K562 (cell line): ENCODE results near the gene HVCN1. TPM values are rescaled to one million over a fixed set of nuclear protein-coding genes. Genes with fewer than 3 reads are reported as not detected.

Source experiments
- CREM ChIP-seq: IDR thresholded peaks from 2 replicates; pipeline ENCODE4 v1.6.1; 2014; ENCODE audit warnings: antibody characterized with exemption, low read depth
- L3MBTL2 ChIP-seq: fragments of 450-650 bp; IDR thresholded peaks from 2 replicates; pipeline ENCODE4 v1.6.1; 2016; ENCODE audit warnings: mild to moderate bottlenecking, moderate library complexity
- MEIS2 ChIP-seq: fragments of 450-650 bp; IDR thresholded peaks from 2 replicates; pipeline ENCODE4 v1.6.1; 2014; ENCODE audit warnings: mild to moderate bottlenecking; ENCODE audit not compliant: partially characterized antibody
- RAD21 ChIP-seq, 2 experiments: fragments of 250-450 bp in 1 of 2; fragments of 450-650 bp in 1 of 2; sonication (Bioruptor Pico) in 1 of 2; formaldehyde crosslinking in 1 of 2; IDR thresholded peaks in 1 of 2; conservative IDR thresholded peaks in 1 of 2; 2 replicates each; pipeline versions ENCODE4 v1.4.0 to v1.8.0; 2020 to 2022; ENCODE audit warnings: mild to moderate bottlenecking in 2 of 2, moderate library complexity in 1 of 2
- SRSF1 ChIP-seq: fragments of 200-400 bp; formaldehyde crosslinking; IDR thresholded peaks from 2 replicates; pipeline ENCODE4 v1.6.1; 2017; ENCODE audit warnings: mild to moderate bottlenecking, low read depth, low read length, moderate library complexity
- ZFP36 ChIP-seq: fragments of 150-350 bp; IDR thresholded peaks from 2 replicates; pipeline ENCODE4 v1.6.1; 2018; ENCODE audit warnings: low read length, low read depth; ENCODE audit not compliant: partially characterized antibody
- ZNF324 ChIP-seq: fragments of 250-450 bp; sonication (Bioruptor Pico); IDR thresholded peaks from 2 replicates; pipeline ENCODE4 v1.4.0; 2020; ENCODE audit warnings: mild to moderate bottlenecking
- ZNF41 ChIP-seq: fragments of 250-450 bp; sonication (Bioruptor Pico); conservative IDR thresholded peaks from 2 replicates; pipeline ENCODE4 v1.4.0; 2020; ENCODE audit warnings: mild to moderate bottlenecking
- polyA plus RNA-seq, 8 experiments: library from polyadenylated mRNA; depleted of rRNA in 4 of 8; stranded (reverse) in 5 of 8; unstranded in 3 of 8; fragments of >200 nt; fragmentation: Nextera tagmentation in 2 of 8; fragmentation: Illumina TruSeq in 1 of 8; extraction: Ambion mirVana in 2 of 8; extraction: Trizol in 1 of 8; gene quantifications; 2 replicates each; pipeline versions ENCODE4 v1.2.1 to v1.2.3, GENCODE V29; 2011 to 2014; ENCODE audit warnings: inconsistent platforms in 1 of 8, missing spikeins in 1 of 8
- total RNA-seq, 7 experiments: library from RNA; depleted of rRNA in 6 of 7; stranded (reverse); fragments of >200 nt in 6 of 7; fragmentation: Illumina TruSeq in 2 of 7; extraction: Trizol in 2 of 7; gene quantifications; 2 replicates each; pipeline versions ENCODE4 v1.2.1 to v1.2.3, GENCODE V29; 2011 to 2021; ENCODE audit warnings: low replicate concordance in 1 of 7
- TF ChIP-seq, protein P1 (sequence below): fragments of 250-450 bp; sonication (Bioruptor Pico); IDR thresholded peaks from 2 replicates; pipeline ENCODE4 v1.5.0; 2020; ENCODE audit warnings: mild to moderate bottlenecking, borderline replicate concordance
- TF ChIP-seq, protein P2 (sequence below): fragments of 200-600 bp; sonication (generic); IDR thresholded peaks from one replicate; pipeline ENCODE4 v1.6.1; 2012; ENCODE audit warnings: mild to moderate bottlenecking, low read depth, low read length, inconsistent platforms
- TF ChIP-seq, protein P3 (sequence below): fragments of 450-650 bp; IDR thresholded peaks from 2 replicates; pipeline ENCODE4 v1.6.1; 2016; ENCODE audit warnings: borderline replicate concordance

The HVCN1 gene
- total and polyA plus RNA-seq, 9 of the 15 experiments (the other 6 are each of a cell fraction or from before 2014, with no cell fraction given), result 0.21 to 1.4 (median 0.74) TPM

DNA sequence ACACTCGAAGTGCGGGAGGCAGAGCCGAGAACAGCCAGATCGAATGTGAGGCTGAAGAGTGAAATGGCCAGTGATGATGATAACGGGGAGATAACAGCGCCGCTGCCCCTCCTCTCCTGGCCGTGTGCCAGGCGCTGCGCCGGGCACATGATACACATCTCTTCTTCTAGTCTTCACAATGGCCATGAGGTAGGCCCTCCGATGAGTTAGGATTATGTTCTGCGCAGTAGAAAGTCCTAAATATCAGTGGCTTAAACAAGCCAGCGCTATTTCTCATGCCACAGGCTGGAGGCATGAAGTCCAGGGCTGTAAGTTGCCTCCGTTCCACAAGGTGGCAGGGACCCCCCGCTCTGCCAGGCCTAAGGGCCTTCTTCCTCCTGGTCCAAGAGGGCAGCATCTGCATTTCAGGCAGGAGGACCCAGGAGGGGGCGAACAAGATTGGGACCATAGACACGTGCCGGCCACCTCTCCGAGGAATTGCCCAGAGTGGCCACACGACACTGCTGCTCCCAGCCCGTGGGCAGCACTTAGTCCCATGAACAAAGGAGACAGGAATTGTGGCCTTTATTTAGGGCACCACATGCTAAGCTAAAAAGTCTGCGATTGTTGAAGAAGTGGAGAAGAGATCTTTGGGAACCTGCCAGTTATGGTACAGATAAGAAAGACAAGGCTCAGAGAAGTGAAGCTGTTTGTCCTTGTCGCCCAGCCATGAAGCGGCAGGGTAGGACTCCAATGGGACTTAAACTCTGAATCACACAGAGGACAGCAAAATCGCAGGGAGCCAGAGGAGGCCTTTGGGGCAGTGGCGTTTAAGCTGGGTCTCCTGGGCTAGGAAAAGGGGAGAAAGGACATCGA lies 10.9 kb upstream of the HVCN1 start (continued):
- TF ChIP-seq RAD21 (CRISPR knock-in tag; conservative IDR thresholded peaks at IDR 0.05 in 1 of 2, IDR thresholded peaks at IDR 0.05 in 1 of 2) (peak; percentile 10 to 20; a peak in 2 of 4 replicates), ZNF41 (no peak), L3MBTL2 (peak; percentile 80), SRSF1 (no peak), ZNF324 (no peak), CREM (peak; percentile 47; the same call in 1 of the 2 replicates), MEIS2 (peak; percentile 17), ZFP36 (peak; percentile 65)
- TF ChIP-seq, protein P1, sequence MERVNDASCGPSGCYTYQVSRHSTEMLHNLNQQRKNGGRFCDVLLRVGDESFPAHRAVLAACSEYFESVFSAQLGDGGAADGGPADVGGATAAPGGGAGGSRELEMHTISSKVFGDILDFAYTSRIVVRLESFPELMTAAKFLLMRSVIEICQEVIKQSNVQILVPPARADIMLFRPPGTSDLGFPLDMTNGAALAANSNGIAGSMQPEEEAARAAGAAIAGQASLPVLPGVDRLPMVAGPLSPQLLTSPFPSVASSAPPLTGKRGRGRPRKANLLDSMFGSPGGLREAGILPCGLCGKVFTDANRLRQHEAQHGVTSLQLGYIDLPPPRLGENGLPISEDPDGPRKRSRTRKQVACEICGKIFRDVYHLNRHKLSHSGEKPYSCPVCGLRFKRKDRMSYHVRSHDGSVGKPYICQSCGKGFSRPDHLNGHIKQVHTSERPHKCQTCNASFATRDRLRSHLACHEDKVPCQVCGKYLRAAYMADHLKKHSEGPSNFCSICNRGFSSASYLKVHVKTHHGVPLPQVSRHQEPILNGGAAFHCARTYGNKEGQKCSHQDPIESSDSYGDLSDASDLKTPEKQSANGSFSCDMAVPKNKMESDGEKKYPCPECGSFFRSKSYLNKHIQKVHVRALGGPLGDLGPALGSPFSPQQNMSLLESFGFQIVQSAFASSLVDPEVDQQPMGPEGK (CRISPR knock-in tag), result no peak
- TF ChIP-seq, protein P2, sequence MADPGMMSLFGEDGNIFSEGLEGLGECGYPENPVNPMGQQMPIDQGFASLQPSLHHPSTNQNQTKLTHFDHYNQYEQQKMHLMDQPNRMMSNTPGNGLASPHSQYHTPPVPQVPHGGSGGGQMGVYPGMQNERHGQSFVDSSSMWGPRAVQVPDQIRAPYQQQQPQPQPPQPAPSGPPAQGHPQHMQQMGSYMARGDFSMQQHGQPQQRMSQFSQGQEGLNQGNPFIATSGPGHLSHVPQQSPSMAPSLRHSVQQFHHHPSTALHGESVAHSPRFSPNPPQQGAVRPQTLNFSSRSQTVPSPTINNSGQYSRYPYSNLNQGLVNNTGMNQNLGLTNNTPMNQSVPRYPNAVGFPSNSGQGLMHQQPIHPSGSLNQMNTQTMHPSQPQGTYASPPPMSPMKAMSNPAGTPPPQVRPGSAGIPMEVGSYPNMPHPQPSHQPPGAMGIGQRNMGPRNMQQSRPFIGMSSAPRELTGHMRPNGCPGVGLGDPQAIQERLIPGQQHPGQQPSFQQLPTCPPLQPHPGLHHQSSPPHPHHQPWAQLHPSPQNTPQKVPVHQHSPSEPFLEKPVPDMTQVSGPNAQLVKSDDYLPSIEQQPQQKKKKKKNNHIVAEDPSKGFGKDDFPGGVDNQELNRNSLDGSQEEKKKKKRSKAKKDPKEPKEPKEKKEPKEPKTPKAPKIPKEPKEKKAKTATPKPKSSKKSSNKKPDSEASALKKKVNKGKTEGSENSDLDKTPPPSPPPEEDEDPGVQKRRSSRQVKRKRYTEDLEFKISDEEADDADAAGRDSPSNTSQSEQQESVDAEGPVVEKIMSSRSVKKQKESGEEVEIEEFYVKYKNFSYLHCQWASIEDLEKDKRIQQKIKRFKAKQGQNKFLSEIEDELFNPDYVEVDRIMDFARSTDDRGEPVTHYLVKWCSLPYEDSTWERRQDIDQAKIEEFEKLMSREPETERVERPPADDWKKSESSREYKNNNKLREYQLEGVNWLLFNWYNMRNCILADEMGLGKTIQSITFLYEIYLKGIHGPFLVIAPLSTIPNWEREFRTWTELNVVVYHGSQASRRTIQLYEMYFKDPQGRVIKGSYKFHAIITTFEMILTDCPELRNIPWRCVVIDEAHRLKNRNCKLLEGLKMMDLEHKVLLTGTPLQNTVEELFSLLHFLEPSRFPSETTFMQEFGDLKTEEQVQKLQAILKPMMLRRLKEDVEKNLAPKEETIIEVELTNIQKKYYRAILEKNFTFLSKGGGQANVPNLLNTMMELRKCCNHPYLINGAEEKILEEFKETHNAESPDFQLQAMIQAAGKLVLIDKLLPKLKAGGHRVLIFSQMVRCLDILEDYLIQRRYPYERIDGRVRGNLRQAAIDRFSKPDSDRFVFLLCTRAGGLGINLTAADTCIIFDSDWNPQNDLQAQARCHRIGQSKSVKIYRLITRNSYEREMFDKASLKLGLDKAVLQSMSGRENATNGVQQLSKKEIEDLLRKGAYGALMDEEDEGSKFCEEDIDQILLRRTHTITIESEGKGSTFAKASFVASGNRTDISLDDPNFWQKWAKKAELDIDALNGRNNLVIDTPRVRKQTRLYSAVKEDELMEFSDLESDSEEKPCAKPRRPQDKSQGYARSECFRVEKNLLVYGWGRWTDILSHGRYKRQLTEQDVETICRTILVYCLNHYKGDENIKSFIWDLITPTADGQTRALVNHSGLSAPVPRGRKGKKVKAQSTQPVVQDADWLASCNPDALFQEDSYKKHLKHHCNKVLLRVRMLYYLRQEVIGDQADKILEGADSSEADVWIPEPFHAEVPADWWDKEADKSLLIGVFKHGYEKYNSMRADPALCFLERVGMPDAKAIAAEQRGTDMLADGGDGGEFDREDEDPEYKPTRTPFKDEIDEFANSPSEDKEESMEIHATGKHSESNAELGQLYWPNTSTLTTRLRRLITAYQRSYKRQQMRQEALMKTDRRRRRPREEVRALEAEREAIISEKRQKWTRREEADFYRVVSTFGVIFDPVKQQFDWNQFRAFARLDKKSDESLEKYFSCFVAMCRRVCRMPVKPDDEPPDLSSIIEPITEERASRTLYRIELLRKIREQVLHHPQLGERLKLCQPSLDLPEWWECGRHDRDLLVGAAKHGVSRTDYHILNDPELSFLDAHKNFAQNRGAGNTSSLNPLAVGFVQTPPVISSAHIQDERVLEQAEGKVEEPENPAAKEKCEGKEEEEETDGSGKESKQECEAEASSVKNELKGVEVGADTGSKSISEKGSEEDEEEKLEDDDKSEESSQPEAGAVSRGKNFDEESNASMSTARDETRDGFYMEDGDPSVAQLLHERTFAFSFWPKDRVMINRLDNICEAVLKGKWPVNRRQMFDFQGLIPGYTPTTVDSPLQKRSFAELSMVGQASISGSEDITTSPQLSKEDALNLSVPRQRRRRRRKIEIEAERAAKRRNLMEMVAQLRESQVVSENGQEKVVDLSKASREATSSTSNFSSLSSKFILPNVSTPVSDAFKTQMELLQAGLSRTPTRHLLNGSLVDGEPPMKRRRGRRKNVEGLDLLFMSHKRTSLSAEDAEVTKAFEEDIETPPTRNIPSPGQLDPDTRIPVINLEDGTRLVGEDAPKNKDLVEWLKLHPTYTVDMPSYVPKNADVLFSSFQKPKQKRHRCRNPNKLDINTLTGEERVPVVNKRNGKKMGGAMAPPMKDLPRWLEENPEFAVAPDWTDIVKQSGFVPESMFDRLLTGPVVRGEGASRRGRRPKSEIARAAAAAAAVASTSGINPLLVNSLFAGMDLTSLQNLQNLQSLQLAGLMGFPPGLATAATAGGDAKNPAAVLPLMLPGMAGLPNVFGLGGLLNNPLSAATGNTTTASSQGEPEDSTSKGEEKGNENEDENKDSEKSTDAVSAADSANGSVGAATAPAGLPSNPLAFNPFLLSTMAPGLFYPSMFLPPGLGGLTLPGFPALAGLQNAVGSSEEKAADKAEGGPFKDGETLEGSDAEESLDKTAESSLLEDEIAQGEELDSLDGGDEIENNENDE, result no peak
- TF ChIP-seq, protein P3, sequence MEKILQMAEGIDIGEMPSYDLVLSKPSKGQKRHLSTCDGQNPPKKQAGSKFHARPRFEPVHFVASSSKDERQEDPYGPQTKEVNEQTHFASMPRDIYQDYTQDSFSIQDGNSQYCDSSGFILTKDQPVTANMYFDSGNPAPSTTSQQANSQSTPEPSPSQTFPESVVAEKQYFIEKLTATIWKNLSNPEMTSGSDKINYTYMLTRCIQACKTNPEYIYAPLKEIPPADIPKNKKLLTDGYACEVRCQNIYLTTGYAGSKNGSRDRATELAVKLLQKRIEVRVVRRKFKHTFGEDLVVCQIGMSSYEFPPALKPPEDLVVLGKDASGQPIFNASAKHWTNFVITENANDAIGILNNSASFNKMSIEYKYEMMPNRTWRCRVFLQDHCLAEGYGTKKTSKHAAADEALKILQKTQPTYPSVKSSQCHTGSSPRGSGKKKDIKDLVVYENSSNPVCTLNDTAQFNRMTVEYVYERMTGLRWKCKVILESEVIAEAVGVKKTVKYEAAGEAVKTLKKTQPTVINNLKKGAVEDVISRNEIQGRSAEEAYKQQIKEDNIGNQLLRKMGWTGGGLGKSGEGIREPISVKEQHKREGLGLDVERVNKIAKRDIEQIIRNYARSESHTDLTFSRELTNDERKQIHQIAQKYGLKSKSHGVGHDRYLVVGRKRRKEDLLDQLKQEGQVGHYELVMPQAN, result no peak
